Panc1 (cell line): ENCODE measurements around the gene HEBP2.

Experiments
- POLR2AphosphoS5 ChIP-seq: IDR thresholded peaks from 2 replicates; pipeline ENCODE4 v1.6.1; 2012; ENCODE audit warnings: mild to moderate bottlenecking, low read depth, low read length, moderate library complexity
- TF ChIP-seq, protein P1 (sequence below): fragments of 450-650 bp; IDR thresholded peaks from 2 replicates; pipeline ENCODE4 v1.5.1; 2017; ENCODE audit warnings: mild to moderate bottlenecking
- TF ChIP-seq, protein P2 (sequence below), 2 experiments: IDR thresholded peaks; 2 replicates each; pipeline ENCODE4 v1.6.1; 2011 to 2012; ENCODE audit warnings: low read depth in 2 of 2, control low read depth in 1 of 2, low read length in 1 of 2, mild to moderate bottlenecking in 1 of 2, moderate library complexity in 1 of 2; ENCODE audit not compliant: insufficient read depth in 1 of 2

DNA sequence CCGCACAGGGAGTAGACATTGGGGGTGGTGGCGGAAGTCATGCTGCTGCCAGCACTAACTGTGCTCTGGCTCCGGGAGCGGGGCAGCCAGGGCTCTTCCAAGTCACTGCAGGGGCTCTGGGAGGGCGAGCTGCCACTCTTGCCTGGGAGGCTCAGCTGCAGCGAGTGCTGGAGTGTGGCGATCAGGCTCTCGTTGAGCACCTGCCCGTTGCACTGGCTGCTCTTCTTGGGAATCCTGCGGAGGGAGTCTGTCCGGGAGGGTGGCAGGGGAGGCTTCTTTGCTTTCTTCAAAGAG lies 28.0 kb downstream of the HEBP2 start:
- TF ChIP-seq, protein P1, sequence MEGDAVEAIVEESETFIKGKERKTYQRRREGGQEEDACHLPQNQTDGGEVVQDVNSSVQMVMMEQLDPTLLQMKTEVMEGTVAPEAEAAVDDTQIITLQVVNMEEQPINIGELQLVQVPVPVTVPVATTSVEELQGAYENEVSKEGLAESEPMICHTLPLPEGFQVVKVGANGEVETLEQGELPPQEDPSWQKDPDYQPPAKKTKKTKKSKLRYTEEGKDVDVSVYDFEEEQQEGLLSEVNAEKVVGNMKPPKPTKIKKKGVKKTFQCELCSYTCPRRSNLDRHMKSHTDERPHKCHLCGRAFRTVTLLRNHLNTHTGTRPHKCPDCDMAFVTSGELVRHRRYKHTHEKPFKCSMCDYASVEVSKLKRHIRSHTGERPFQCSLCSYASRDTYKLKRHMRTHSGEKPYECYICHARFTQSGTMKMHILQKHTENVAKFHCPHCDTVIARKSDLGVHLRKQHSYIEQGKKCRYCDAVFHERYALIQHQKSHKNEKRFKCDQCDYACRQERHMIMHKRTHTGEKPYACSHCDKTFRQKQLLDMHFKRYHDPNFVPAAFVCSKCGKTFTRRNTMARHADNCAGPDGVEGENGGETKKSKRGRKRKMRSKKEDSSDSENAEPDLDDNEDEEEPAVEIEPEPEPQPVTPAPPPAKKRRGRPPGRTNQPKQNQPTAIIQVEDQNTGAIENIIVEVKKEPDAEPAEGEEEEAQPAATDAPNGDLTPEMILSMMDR = no peak
- no peak for TF ChIP-seq POLR2AphosphoS5
- TF ChIP-seq, protein P2, sequence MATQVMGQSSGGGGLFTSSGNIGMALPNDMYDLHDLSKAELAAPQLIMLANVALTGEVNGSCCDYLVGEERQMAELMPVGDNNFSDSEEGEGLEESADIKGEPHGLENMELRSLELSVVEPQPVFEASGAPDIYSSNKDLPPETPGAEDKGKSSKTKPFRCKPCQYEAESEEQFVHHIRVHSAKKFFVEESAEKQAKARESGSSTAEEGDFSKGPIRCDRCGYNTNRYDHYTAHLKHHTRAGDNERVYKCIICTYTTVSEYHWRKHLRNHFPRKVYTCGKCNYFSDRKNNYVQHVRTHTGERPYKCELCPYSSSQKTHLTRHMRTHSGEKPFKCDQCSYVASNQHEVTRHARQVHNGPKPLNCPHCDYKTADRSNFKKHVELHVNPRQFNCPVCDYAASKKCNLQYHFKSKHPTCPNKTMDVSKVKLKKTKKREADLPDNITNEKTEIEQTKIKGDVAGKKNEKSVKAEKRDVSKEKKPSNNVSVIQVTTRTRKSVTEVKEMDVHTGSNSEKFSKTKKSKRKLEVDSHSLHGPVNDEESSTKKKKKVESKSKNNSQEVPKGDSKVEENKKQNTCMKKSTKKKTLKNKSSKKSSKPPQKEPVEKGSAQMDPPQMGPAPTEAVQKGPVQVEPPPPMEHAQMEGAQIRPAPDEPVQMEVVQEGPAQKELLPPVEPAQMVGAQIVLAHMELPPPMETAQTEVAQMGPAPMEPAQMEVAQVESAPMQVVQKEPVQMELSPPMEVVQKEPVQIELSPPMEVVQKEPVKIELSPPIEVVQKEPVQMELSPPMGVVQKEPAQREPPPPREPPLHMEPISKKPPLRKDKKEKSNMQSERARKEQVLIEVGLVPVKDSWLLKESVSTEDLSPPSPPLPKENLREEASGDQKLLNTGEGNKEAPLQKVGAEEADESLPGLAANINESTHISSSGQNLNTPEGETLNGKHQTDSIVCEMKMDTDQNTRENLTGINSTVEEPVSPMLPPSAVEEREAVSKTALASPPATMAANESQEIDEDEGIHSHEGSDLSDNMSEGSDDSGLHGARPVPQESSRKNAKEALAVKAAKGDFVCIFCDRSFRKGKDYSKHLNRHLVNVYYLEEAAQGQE (IDR thresholded peaks at IDR 0.05; ENCODE audit: insufficient read depth in 1 of 2, low read depth in 2 of 2, low read length in 1 of 2) = no peak
